Gastroesophageal sphincter (tissue), 3 donors: Measurements from ENCODE around the gene KRT3.

ENCODE experiments used
- CTCF ChIP-seq, 4 experiments: fragments of 200-600 bp in 2 of 4; fragments of 450-650 bp in 2 of 4; sonication (generic) in 1 of 4; IDR thresholded peaks; one replicate each; pipeline ENCODE4 v1.5.1; 2017 to 2019; ENCODE audit warnings: antibody characterized with exemption in 4 of 4, mild to moderate bottlenecking in 2 of 4, moderate library complexity in 2 of 4
- POLR2A ChIP-seq, 2 donors: fragments of 450-650 bp; IDR thresholded peaks; one replicate each; pipeline ENCODE4 v1.6.1; 2017; ENCODE audit warnings: antibody characterized with exemption in 2 of 2, mild to moderate bottlenecking in 2 of 2, moderate library complexity in 1 of 2

- TF ChIP-seq POLR2A (IDR thresholded peaks at IDR 0.05) = no peak
- no peak for TF ChIP-seq CTCF (IDR thresholded peaks at IDR 0.05)
Measured at GRCh38 chr12:52761802-52762201, 34.1 kb downstream of the KRT3 start.
